HT-29 (cell line): ENCODE results near the gene MTRF1L. TPM values are rescaled to one million over a fixed set of nuclear protein-coding genes. Genes with fewer than 3 reads are reported as not detected.
A peak's percentile ranks its signal among the peaks of the same experiment; 100 is the strongest.
"Not testable (repeated sequence)": the region's sequence is repeated elsewhere in the genome, so short reads cannot be mapped to it uniquely, and the experiment has no call there.

Source experiments
- DNase-seq: peaks from one replicate; pipeline ENCODE4 v3.0.0-alpha.2; 2015; ENCODE audit warnings: low spot score
- total RNA-seq: library from RNA; depleted of rRNA; stranded (reverse); fragments of >200 nt; shearing (Covaris generic); gene quantifications from 2 replicates; pipeline ENCODE4 v1.2.3, GENCODE V29; 2014

Gene MTRF1L
- total RNA-seq, 1 experiment from 2014 or later: 25.2 TPM

- peak; percentile 61 for DNase-seq
These were observed 819 bp upstream of the MTRF1L start for GRCh38 chr6:153003366-153003690.

GRCh38 chr6:153001767-153002612 is 519 bp downstream of the MTRF1L start:
- peak; percentile 49 for DNase-seq

GRCh38 chr6:153000790-153001189 is 1.7 kb downstream of the MTRF1L start:
- not testable (repeated sequence) for DNase-seq

- no peak for DNase-seq
These were observed 2.3 kb downstream of the MTRF1L start for GRCh38 chr6:153000243-153000642.

GRCh38 chr6:152999538-152999937 is 3.0 kb downstream of the MTRF1L start:
- not testable (repeated sequence) for DNase-seq

- DNase-seq: no peak
These were observed 8.7 kb downstream of the MTRF1L start for GRCh38 chr6:152993847-152994246.

- peak; percentile 39 for DNase-seq
These were observed 9.1 kb downstream of the MTRF1L start for GRCh38 chr6:152993431-152993830.

GRCh38 chr6:152986978-152987377 is 15.5 kb downstream of the MTRF1L start:
- no peak for DNase-seq

GRCh38 chr6:152985300-152985699 is 17.2 kb downstream of the MTRF1L start:
- not testable (repeated sequence) for DNase-seq

GRCh38 chr6:152984513-152984872 is 18.0 kb downstream of the MTRF1L start:
- DNase-seq: no peak

GRCh38 chr6:152983637-152984512 is 18.6 kb downstream of the MTRF1L start:
- DNase-seq: peak; percentile 44

- peak; percentile 96 for DNase-seq
These were observed 19.4 kb downstream of the MTRF1L start, which contains the start of gene FBXO5 for GRCh38 chr6:152982904-152983636. FBXO5 (minus strand) TSS chr6:152983041; CDS start chr6:152982959, 82 bp downstream.

GRCh38 chr6:152981989-152982903 is 20.3 kb downstream of the MTRF1L start:
- DNase-seq: peak; percentile 22

- DNase-seq: no peak
These were observed 21.3 kb downstream of the MTRF1L start for GRCh38 chr6:152981219-152981618.

GRCh38 chr6:152980656-152981055 is 21.9 kb downstream of the MTRF1L start:
- no peak for DNase-seq

- no peak for DNase-seq
These were observed 23.4 kb downstream of the MTRF1L start for GRCh38 chr6:152979116-152979515.

GRCh38 chr6:152978058-152978457 is 24.5 kb downstream of the MTRF1L start:
- DNase-seq: no peak

- no peak for DNase-seq
These were observed 25.0 kb downstream of the MTRF1L start for GRCh38 chr6:152977556-152977955.

GRCh38 chr6:152976749-152977148 is 25.8 kb downstream of the MTRF1L start:
- no peak for DNase-seq

- no peak for DNase-seq
These were observed 27.1 kb downstream of the MTRF1L start for GRCh38 chr6:152975204-152975915.
